ENCODE results near the gene CHRDL1. TPM values are rescaled to one million over a fixed set of nuclear protein-coding genes. Genes with fewer than 3 reads are reported as not detected.

The CHRDL1 gene, protein sequence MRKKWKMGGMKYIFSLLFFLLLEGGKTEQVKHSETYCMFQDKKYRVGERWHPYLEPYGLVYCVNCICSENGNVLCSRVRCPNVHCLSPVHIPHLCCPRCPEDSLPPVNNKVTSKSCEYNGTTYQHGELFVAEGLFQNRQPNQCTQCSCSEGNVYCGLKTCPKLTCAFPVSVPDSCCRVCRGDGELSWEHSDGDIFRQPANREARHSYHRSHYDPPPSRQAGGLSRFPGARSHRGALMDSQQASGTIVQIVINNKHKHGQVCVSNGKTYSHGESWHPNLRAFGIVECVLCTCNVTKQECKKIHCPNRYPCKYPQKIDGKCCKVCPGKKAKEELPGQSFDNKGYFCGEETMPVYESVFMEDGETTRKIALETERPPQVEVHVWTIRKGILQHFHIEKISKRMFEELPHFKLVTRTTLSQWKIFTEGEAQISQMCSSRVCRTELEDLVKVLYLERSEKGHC
- total RNA-seq (2022) (not detected in 2 replicates), Bru-seq, nascent RNA (not detected), BruChase-seq, experiment 1, labeled RNA remaining after a 6-hour chase (not detected), BruChase-seq, experiment 2, labeled RNA remaining after a 2-hour chase (not detected)
- long read RNA-seq: 0 reads

GRCh38 chrX:110795645-110796406 lies at the start of gene CHRDL1:
Gene CHRDL1 (minus strand): TSS chrX:110795817. CDS start chrX:110792181, 3,636 bp downstream.
- CTCF ChIA-PET: interaction anchor here (1.1 kb wide), 1 partner anchor 51 kb away, joined by 4 read pairs; no protein-coding TSS in a partner anchor
- H3K4me1 Mint-ChIP-seq (ENCODE audit: insufficient read depth, unreplicated experiment): no peaks in the 10 kb centered on the region
- no peak for TF ChIP-seq CTCF (IDR thresholded peaks at IDR 0.05; ENCODE audit: unreplicated experiment)
- no peak within 1 kb of the TSS for H3K27ac Mint-ChIP-seq (ENCODE audit: low read depth, unreplicated experiment)
- no peaks in the 10 kb centered on the region for H3K36me3 Mint-ChIP-seq (ENCODE audit: insufficient read depth, unreplicated experiment)
- peak within 1 kb of the TSS; percentile 60 for H3K4me3 Mint-ChIP-seq (ENCODE audit: unreplicated experiment)
- POLR2A ChIA-PET: no interaction called here
- H3K27me3 Mint-ChIP-seq (ENCODE audit: insufficient read depth, unreplicated experiment): peaks cover 68% of the 10 kb centered on the region
- no TSS peak for BruUV-seq (replicated peaks)
- no peak for DNase-seq (ENCODE audit: unreplicated experiment)
- intact Hi-C loops (cut with micrococcal nuclease): no loop called here
- no peaks in the 10 kb centered on the region for H3K9me3 Mint-ChIP-seq (ENCODE audit: unreplicated experiment)

DNA sequence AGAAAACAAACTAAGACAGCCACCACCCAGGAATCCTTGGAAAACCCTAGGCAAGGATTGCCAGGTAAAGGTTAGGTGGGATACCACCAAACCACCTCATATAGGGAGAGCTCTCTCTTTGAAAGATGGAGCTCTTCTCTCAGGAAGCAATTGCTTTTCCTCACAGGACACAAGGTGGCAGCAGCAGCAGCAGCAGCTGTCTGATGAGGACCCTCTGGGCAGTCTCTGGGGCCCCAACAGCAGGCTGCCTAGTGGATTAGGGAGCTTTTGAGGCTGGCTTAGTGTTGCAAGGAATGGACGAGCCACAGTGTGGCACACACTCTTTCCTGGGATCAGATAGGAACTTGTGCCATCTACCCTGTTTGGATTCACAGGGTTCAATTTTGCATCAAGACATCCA lies 41.4 kb upstream of the CHRDL1 start:
- Mint-ChIP-seq H3K4me1 (ENCODE audit: insufficient read depth, unreplicated experiment) (no peaks in the 10 kb centered on the region), H3K27me3 (ENCODE audit: insufficient read depth, unreplicated experiment) (peaks cover 45% of the 10 kb centered on the region), H3K4me3 (ENCODE audit: unreplicated experiment) (no peak overlapping the region), H3K27ac (ENCODE audit: low read depth, unreplicated experiment) (no peak overlapping the region), H3K36me3 (ENCODE audit: insufficient read depth, unreplicated experiment) (no peaks in the 10 kb centered on the region), H3K9me3 (ENCODE audit: unreplicated experiment) (no peaks in the 10 kb centered on the region)
- intact Hi-C loops (cut with micrococcal nuclease): no loop called here
- peak; percentile 7 for TF ChIP-seq CTCF (IDR thresholded peaks at IDR 0.05; ENCODE audit: unreplicated experiment)
- no TSS peak for BruUV-seq (replicated peaks)
- CTCF ChIA-PET: interaction anchor here (0.5 to 4.3 kb wide), 6 partner anchors 11 to 388 kb away, joined by 3 to 38 read pairs (median 4); no protein-coding TSS in a partner anchor
- POLR2A ChIA-PET: interaction anchor here (1.0 kb wide), 1 partner anchor 10 kb away, joined by 3 read pairs; no protein-coding TSS in a partner anchor
- no peak for DNase-seq (ENCODE audit: unreplicated experiment)

DNA sequence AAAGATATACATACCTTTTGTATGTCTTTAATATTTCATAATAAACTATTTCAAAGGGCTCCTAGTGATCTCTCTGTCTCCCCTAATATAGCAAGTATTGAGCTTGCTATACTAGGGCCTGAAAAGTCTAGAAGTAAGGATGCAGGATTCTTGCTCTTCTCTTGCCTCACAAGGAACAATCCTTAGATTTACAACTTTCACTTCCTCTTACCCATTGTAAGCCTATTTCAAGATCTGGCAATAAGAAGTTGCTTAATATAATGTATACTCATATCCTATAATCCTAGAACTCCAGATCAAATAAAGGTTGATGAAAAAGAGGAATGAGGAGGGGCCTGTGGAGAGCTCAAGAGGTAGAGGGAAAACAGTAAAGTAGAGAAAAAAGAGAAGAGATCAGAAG lies 40.8 kb upstream of the CHRDL1 start:
- no peak for DNase-seq (ENCODE audit: unreplicated experiment)
- Mint-ChIP-seq H3K27me3 (ENCODE audit: insufficient read depth, unreplicated experiment) (peaks cover 40% of the 10 kb centered on the region), H3K4me1 (ENCODE audit: insufficient read depth, unreplicated experiment) (no peaks in the 10 kb centered on the region), H3K9me3 (ENCODE audit: unreplicated experiment) (no peaks in the 10 kb centered on the region), H3K36me3 (ENCODE audit: insufficient read depth, unreplicated experiment) (no peaks in the 10 kb centered on the region), H3K4me3 (ENCODE audit: unreplicated experiment) (no peak overlapping the region), H3K27ac (ENCODE audit: low read depth, unreplicated experiment) (no peak overlapping the region)
- ChIA-PET POLR2A (interaction anchor here (1.0 kb wide), 1 partner anchor 11 kb away, joined by 3 read pairs; no protein-coding TSS in a partner anchor), CTCF (interaction anchor here (0.5 to 4.3 kb wide), 5 partner anchors 11 to 387 kb away, joined by 3 to 38 read pairs (median 4); no protein-coding TSS in a partner anchor)
- TF ChIP-seq CTCF (IDR thresholded peaks at IDR 0.05; ENCODE audit: unreplicated experiment): no peak
- intact Hi-C loops (cut with micrococcal nuclease): no loop called here
- no TSS peak for BruUV-seq (replicated peaks)

All from MCF 10A (cell line).